GM12892 (cell line): ENCODE data around the gene FKBP14.

Source experiments
- POLR2A ChIP-seq: IDR thresholded peaks from 2 replicates; pipeline ENCODE4 v1.6.1; 2011; ENCODE audit warnings: low read depth, low read length, control low read depth
- POLR2AphosphoS5 ChIP-seq: IDR thresholded peaks from 2 replicates; pipeline ENCODE4 v1.6.1; 2011; ENCODE audit warnings: low read depth, low read length, control low read depth
- TAF1 ChIP-seq: IDR thresholded peaks from 2 replicates; pipeline ENCODE4 v1.6.1; 2011; ENCODE audit warnings: low read depth, mild to moderate bottlenecking, control low read depth, low read length, borderline replicate concordance

- no peak for TF ChIP-seq TAF1
- no peak for TF ChIP-seq POLR2A
- no peak for TF ChIP-seq POLR2AphosphoS5
Observed at GRCh38 chr7:30028749-30029635, 2.5 kb upstream of the FKBP14 start.
